Lower leg skin (tissue), 3 donors: ENCODE results near the gene BABAM1.

ENCODE experiments used
- CTCF ChIP-seq, 3 donors: fragments of 450-650 bp; IDR thresholded peaks; one replicate each; pipeline ENCODE4 v1.5.1; 2016; ENCODE audit warnings: antibody characterized with exemption in 3 of 3, mild to moderate bottlenecking in 3 of 3, moderate library complexity in 2 of 3
- POLR2A ChIP-seq, 2 donors: fragments of 450-650 bp; IDR thresholded peaks; one replicate each; pipeline ENCODE4 v1.6.1; 2016 to 2017; ENCODE audit warnings: antibody characterized with exemption in 2 of 2, mild to moderate bottlenecking in 1 of 2, moderate library complexity in 1 of 2

- TF ChIP-seq CTCF (IDR thresholded peaks at IDR 0.05) (peak in 1 of 3 donors; percentile 64), POLR2A (IDR thresholded peaks at IDR 0.05) (no peak)
Measured at GRCh38 chr19:17248011-17248776, 19.0 kb upstream of the BABAM1 start.
